ENCODE data around the gene SUB1. TPM values are rescaled to one million over a fixed set of nuclear protein-coding genes. Genes with fewer than 3 reads are reported as not detected.

The SUB1 gene
- total and polyA plus RNA-seq, 2 donors (not counting 3 experiments of a cell fraction or from before 2014, with no cell fraction given): 60.1 to 252 TPM

- no peak for TF ChIP-seq POLR2A (IDR thresholded peaks at IDR 0.05; ENCODE audit: low read depth, low read length)
- no peak for TF ChIP-seq EZH2 (IDR thresholded peaks at IDR 0.05; ENCODE audit: borderline replicate concordance, low read depth, low read length, severe bottlenecking)
- no peak for TF ChIP-seq FOS (IDR thresholded peaks at IDR 0.05; ENCODE audit: borderline replicate concordance, insufficient read depth, low read length)
- TF ChIP-seq JUN (IDR thresholded peaks at IDR 0.05; ENCODE audit: borderline replicate concordance, insufficient read depth, insufficient read length, low read depth): no peak
- no peak for TF ChIP-seq MAX (IDR thresholded peaks at IDR 0.05; ENCODE audit: insufficient read depth, insufficient read length)
- TF ChIP-seq POLR2AphosphoS5 (IDR thresholded peaks at IDR 0.05; ENCODE audit: insufficient read depth, low read depth, low read length): no peak
- TF ChIP-seq CTCF (IDR thresholded peaks at IDR 0.05; ENCODE audit: extremely low read depth in 1 of 2, insufficient read depth in 1 of 2, low read depth in 1 of 2, low read length in 2 of 2): no peak
- TF ChIP-seq MYC (IDR thresholded peaks at IDR 0.05; ENCODE audit: low read depth, low read length): no peak
- no peak for TF ChIP-seq GATA2 (IDR thresholded peaks at IDR 0.05; ENCODE audit: insufficient read depth, insufficient read length, low read depth, low read length)
- ChIA-PET POLR2A (no interaction called here), CTCF (no interaction called here)
- Histone ChIP-seq H3K4me2 (ENCODE audit: insufficient read depth, low read length) (no peak overlapping the region), H3K4me3 (replicated peaks in 1 of 3; ENCODE audit: insufficient read depth in 1 of 3, low read depth in 1 of 3, low read length in 3 of 3) (no peak overlapping the region), H3K27ac (ENCODE audit: insufficient read depth, low read depth, low read length) (no peak overlapping the region), H3K9me1 (replicated peaks; ENCODE audit: control insufficient read depth, extremely low read depth, insufficient read depth, low read length) (no peaks in the 10 kb centered on the region), H3K9ac (replicated peaks; ENCODE audit: extremely low read depth, insufficient read depth, low read length) (no peak overlapping the region), H3K9me3 (replicated peaks; ENCODE audit: control insufficient read depth, insufficient read depth, low read length) (no peaks in the 10 kb centered on the region), H3K4me1 (ENCODE audit: control insufficient read depth, extremely low read depth, insufficient read depth, low read length) (no peaks in the 10 kb centered on the region), H3K27me3 (ENCODE audit: control insufficient read depth in 2 of 2, insufficient read depth in 2 of 2, low read length in 2 of 2) (peaks cover 0 to 5% of the 10 kb centered on the region in 2 experiments), H3K79me2 (ENCODE audit: control insufficient read depth, insufficient read depth, low read length) (no peaks in the 10 kb centered on the region), H2AFZ (ENCODE audit: low read depth, low read length) (no peak overlapping the region), H4K20me1 (replicated peaks; ENCODE audit: control insufficient read depth, extremely low read depth, insufficient read depth, low read length) (no peaks in the 10 kb centered on the region), H3K36me3 (ENCODE audit: control insufficient read depth in 2 of 2, extremely low read depth in 1 of 2, insufficient read depth in 2 of 2, low read length in 2 of 2) (no peaks in the 10 kb centered on the region)
- DNase-seq (ENCODE audit: low read depth, low spot score) (no peak), FAIRE-seq (no peak)
- intact Hi-C loops (cut with micrococcal nuclease) (no loop called here), dilution Hi-C loops (cut with MboI; ENCODE audit: extremely low pct_ligation_motif_present, low sequenced_read_pairs) (no loop called here)
- BruUV-seq (replicated peaks): no TSS peak
Measured at GRCh38 chr5:32628049-32628844, 42.9 kb downstream of the SUB1 start.
